CD8-positive, alpha-beta memory T cell (primary cell): ENCODE results near the gene CACNA1S. TPM values are rescaled to one million over a fixed set of nuclear protein-coding genes. Genes with fewer than 3 reads are reported as not detected.
A peak's percentile ranks its signal among the peaks of the same experiment; 100 is the strongest.

Source experiments
- CTCF ChIA-PET: fragments of 350-600 bp; sonication (Branson Sonifier 250); formaldehyde crosslinking; loops from one replicate; lab custom pipeline; 2021; ENCODE audit warnings: antibody characterized with exemption; lab: Charles Lee
- POLR2A ChIA-PET: fragments of 350-600 bp; sonication (Branson Sonifier 250); formaldehyde crosslinking; loops from one replicate; lab custom pipeline; 2021; ENCODE audit warnings: antibody characterized with exemption; lab: Charles Lee
- DNase-seq, 5 donors: peaks; one replicate each; pipeline versions ENCODE4 v3.0.0 to v3.0.0-alpha.2; 2020 to 2022; ENCODE audit warnings: mixed read lengths in 1 of 5
- H3K27ac ChIP-seq: one replicate; pipeline ENCODE4 v1.7.0; 2013; ENCODE audit warnings: low read depth, mild to moderate bottlenecking, low read length, moderate library complexity
- H3K27me3 ChIP-seq: 2 replicates; pipeline ENCODE4 v1.7.0; 2013; ENCODE audit warnings: low read length, mild to moderate bottlenecking; ENCODE audit not compliant: insufficient read depth, poor library complexity, severe bottlenecking
- H3K36me3 ChIP-seq: 2 replicates; pipeline ENCODE4 v1.7.0; 2013; ENCODE audit warnings: mild to moderate bottlenecking, low read length, moderate library complexity; ENCODE audit not compliant: insufficient read depth
- H3K4me1 ChIP-seq: 2 replicates; pipeline ENCODE4 v1.7.0; 2013; ENCODE audit warnings: mild to moderate bottlenecking, low read length, moderate library complexity; ENCODE audit not compliant: insufficient read depth
- H3K4me3 ChIP-seq: 2 replicates; pipeline ENCODE4 v1.7.0; 2013; ENCODE audit warnings: mild to moderate bottlenecking, low read length
- H3K9me3 ChIP-seq: 2 replicates; pipeline ENCODE4 v1.7.0; 2013; ENCODE audit warnings: mild to moderate bottlenecking, low read length
- H3K27ac Mint-ChIP-seq, 8 donors: one replicate each; pipeline ENCODE4 v1.8.0; 2020 to 2021; ENCODE audit warnings: mixed read lengths in 8 of 8, mild to moderate bottlenecking in 6 of 8, inconsistent platforms in 3 of 8, moderate library complexity in 3 of 8
- H3K27me3 Mint-ChIP-seq, 2 donors: one replicate each; pipeline ENCODE4 v1.8.0; 2020 to 2021; ENCODE audit warnings: mixed read lengths in 2 of 2, mild to moderate bottlenecking in 1 of 2, moderate library complexity in 1 of 2
- H3K36me3 Mint-ChIP-seq, 3 donors: one replicate each; pipeline ENCODE4 v1.8.0; 2020 to 2021; ENCODE audit warnings: mixed read lengths in 3 of 3, inconsistent platforms in 1 of 3, mild to moderate bottlenecking in 1 of 3
- H3K4me1 Mint-ChIP-seq, 3 donors: one replicate each; pipeline ENCODE4 v1.8.0; 2020 to 2021; ENCODE audit warnings: mixed read lengths in 3 of 3, inconsistent platforms in 1 of 3, mild to moderate bottlenecking in 1 of 3
- H3K4me3 Mint-ChIP-seq, 7 donors: one replicate each; pipeline ENCODE4 v1.8.0; 2020 to 2021; ENCODE audit warnings: mixed read lengths in 7 of 7, mild to moderate bottlenecking in 6 of 7, moderate library complexity in 4 of 7, inconsistent platforms in 2 of 7
- H3K9me3 Mint-ChIP-seq, 5 donors: one replicate each; pipeline ENCODE4 v1.8.0; 2020 to 2022; ENCODE audit warnings: mixed read lengths in 5 of 5, mild to moderate bottlenecking in 3 of 5, moderate library complexity in 2 of 5, inconsistent platforms in 1 of 5
- polyA plus RNA-seq: library from polyadenylated mRNA; unstranded; fragments of 300-500 nt; fragmentation: Illumina TruSeq; gene quantifications from one replicate; pipeline ENCODE4 v1.2.3, GENCODE V29; 2021
- total RNA-seq, 2 experiments: library from RNA; stranded (reverse); gene quantifications; one replicate each; pipeline ENCODE4 v1.2.3, GENCODE V29; 2021

Gene CACNA1S
- total and polyA plus RNA-seq, 3 experiments from 2014 or later = not detected

DNA sequence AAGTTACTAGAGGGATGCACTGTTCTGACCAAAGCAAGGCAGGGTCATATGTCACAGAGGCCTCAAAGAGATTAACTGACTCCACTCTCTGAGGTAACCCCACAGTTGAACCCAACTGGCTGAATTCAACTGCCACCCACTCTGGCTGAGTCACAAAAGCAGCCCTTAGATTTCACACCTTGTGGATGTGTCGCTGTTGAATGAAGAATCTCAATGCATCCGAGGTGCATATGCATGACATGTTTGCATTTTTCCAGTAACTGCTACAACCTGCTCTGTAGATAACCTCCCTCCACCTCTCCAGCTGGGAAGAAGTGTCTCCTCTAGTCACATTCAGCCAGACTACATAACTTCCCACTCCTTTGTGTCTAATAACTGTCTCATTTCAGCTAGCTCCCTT is 60.8 kb downstream of the CACNA1S start:
- no peaks in the 10 kb centered on the region for H3K27me3 Mint-ChIP-seq
- Histone ChIP-seq H3K36me3 (no peaks in the 10 kb centered on the region), H3K27ac (no peak overlapping the region), H3K4me3 (no peak overlapping the region), H3K9me3 (no peaks in the 10 kb centered on the region), H3K4me1 (no peaks in the 10 kb centered on the region), H3K27me3 (no peaks in the 10 kb centered on the region)
- H3K36me3 Mint-ChIP-seq = no peaks in the 10 kb centered on the region
- H3K4me1 Mint-ChIP-seq = peaks cover 0 to 9% (median 8%) of the 10 kb centered on the region in 3 donors
- H3K27ac Mint-ChIP-seq = peak overlapping the region in 1 of 8 donors; percentile 7
- CTCF ChIA-PET = interaction anchor here (1.0 to 15.1 kb wide), 3 partner anchors 9 to 79 kb away, joined by 3 to 160 read pairs (median 7); no protein-coding TSS in a partner anchor
- H3K4me3 Mint-ChIP-seq = no peak overlapping the region
- no peak for DNase-seq
- H3K9me3 Mint-ChIP-seq = no peaks in the 10 kb centered on the region
- POLR2A ChIA-PET = no interaction called here

- H3K4me3 Mint-ChIP-seq = no peak overlapping the region
- H3K27me3 Mint-ChIP-seq = no peaks in the 10 kb centered on the region
- ChIA-PET CTCF (interaction anchor here (1.0 to 15.1 kb wide), 3 partner anchors 8 to 79 kb away, joined by 3 to 160 read pairs (median 7); no protein-coding TSS in a partner anchor), POLR2A (no interaction called here)
- no peak overlapping the region for H3K27ac ChIP-seq
- no peaks in the 10 kb centered on the region for H3K4me1 ChIP-seq
- no peaks in the 10 kb centered on the region for H3K27me3 ChIP-seq
- H3K9me3 Mint-ChIP-seq = no peaks in the 10 kb centered on the region
- H3K36me3 ChIP-seq = no peaks in the 10 kb centered on the region
- no peaks in the 10 kb centered on the region for H3K36me3 Mint-ChIP-seq
- H3K4me1 Mint-ChIP-seq = peaks cover 0 to 9% (median 8%) of the 10 kb centered on the region in 3 donors
- no peak overlapping the region for H3K4me3 ChIP-seq
- DNase-seq = no peak
- no peaks in the 10 kb centered on the region for H3K9me3 ChIP-seq
- H3K27ac Mint-ChIP-seq = peak overlapping the region in 1 of 8 donors; percentile 27
These were observed 61.5 kb downstream of the CACNA1S start for GRCh38 chr1:201050515-201051277.

DNA sequence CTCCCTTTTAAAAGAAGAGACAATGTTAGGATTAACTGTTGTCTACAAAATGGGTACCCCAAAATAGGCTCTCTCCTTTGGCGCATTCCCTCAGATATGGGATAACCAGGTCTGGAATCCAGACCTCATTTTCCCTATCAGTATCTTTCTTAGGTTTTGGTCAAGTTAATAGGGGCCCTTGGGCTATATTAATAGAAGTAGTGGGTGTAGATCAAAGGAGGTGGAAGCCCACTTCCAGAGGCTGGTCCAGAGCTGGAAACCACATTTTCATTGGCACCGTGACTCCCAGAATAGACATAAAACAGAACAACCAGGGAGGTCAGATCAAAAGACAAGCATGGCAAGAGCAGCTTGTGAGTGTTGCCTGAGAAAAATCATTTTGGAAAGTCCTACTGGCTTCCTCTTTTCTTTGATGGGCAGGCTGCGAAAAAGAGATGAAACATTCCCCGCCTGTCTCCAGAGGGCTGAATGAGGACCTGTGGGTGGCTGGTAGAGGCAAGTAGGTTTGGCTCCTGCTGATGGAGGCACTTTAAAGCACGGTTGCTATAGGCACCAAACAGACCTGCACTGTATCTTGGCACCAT is 62.9 kb downstream of the CACNA1S start:
- Mint-ChIP-seq H3K4me3 (no peak overlapping the region), H3K4me1 (peaks cover 0 to 9% (median 8%) of the 10 kb centered on the region in 3 donors), H3K27ac (no peak overlapping the region), H3K36me3 (no peaks in the 10 kb centered on the region), H3K27me3 (no peaks in the 10 kb centered on the region), H3K9me3 (no peaks in the 10 kb centered on the region)
- no peaks in the 10 kb centered on the region for H3K4me1 ChIP-seq
- H3K27ac ChIP-seq = no peak overlapping the region
- H3K4me3 ChIP-seq = no peak overlapping the region
- ChIA-PET POLR2A (no interaction called here), CTCF (interaction anchor here (1.6 to 15.1 kb wide), 3 partner anchors 70 to 77 kb away, joined by 5 to 160 read pairs (median 12); no protein-coding TSS in a partner anchor)
- no peaks in the 10 kb centered on the region for H3K9me3 ChIP-seq
- no peaks in the 10 kb centered on the region for H3K27me3 ChIP-seq
- no peak for DNase-seq
- no peaks in the 10 kb centered on the region for H3K36me3 ChIP-seq

DNA sequence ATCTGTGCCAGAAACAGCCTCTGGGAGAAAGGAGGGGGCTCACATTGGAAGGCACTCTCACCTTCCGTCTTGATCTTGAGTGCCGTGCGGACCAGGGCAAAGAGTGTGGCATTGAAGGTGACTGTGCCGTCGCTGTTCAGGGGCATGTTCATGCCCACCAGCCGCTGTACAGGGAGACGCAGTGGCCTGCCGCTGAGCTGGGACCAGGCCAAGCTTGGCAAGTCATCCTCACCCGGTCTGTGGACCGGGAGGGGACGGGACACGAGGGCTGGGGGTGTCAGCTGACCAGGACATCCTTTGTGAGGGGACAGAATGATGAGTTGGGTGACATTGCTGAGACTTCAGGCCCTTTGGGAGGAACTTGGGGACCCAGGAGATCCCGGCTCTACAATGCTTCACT is 63.7 kb downstream of the CACNA1S start:
- Mint-ChIP-seq H3K27me3 (no peaks in the 10 kb centered on the region), H3K27ac (no peak overlapping the region), H3K36me3 (no peaks in the 10 kb centered on the region), H3K9me3 (no peaks in the 10 kb centered on the region), H3K4me3 (no peak overlapping the region), H3K4me1 (peaks cover 0 to 9% (median 8%) of the 10 kb centered on the region in 3 donors)
- no peaks in the 10 kb centered on the region for H3K9me3 ChIP-seq
- no peak for DNase-seq
- ChIA-PET CTCF (interaction anchor here (1.4 to 15.1 kb wide), 4 partner anchors 22 to 77 kb away, joined by 3 to 160 read pairs (median 8); no protein-coding TSS in a partner anchor), POLR2A (no interaction called here)
- H3K4me3 ChIP-seq = no peak overlapping the region
- H3K4me1 ChIP-seq = no peaks in the 10 kb centered on the region
- no peaks in the 10 kb centered on the region for H3K36me3 ChIP-seq
- no peak overlapping the region for H3K27ac ChIP-seq
- H3K27me3 ChIP-seq = no peaks in the 10 kb centered on the region

DNA sequence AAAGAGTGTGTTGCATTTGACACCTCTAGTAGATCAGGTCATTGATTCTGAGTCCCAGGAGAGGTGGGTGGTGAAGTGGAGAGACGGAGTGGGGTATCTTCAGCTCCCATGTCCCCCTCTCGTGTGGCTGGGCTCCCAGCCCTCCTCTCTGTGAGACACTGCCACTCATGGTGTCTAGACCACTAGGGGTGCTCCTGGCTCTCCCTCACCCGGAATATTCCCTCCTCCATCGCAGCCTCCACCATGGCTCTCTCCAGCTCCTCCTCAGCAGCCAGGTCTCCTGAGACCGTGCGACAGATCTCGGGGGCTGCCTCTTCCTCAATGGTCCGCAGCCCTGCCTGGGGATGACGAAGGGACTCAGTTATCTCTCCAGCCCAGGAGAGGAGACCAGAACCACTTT is 68.1 kb downstream of the CACNA1S start:
- Mint-ChIP-seq H3K4me3 (no peak overlapping the region), H3K9me3 (no peaks in the 10 kb centered on the region), H3K27me3 (peaks cover 0 to 2% of the 10 kb centered on the region in 2 donors), H3K4me1 (peaks cover 3 to 5% (median 4%) of the 10 kb centered on the region in 3 donors), H3K27ac (peak overlapping the region in 1 of 8 donors; percentile 54), H3K36me3 (no peaks in the 10 kb centered on the region)
- Histone ChIP-seq H3K36me3 (no peaks in the 10 kb centered on the region), H3K4me1 (no peaks in the 10 kb centered on the region), H3K4me3 (no peak overlapping the region), H3K9me3 (no peaks in the 10 kb centered on the region), H3K27ac (no peak overlapping the region), H3K27me3 (no peaks in the 10 kb centered on the region)
- DNase-seq = peak in 1 of 5 donors; percentile 35
- POLR2A ChIA-PET = no interaction called here
- CTCF ChIA-PET = interaction anchor here (1.0 to 15.1 kb wide), 6 partner anchors 19 to 72 kb away, joined by 3 to 160 read pairs (median 5); no protein-coding TSS in a partner anchor

GRCh38 chr1:201042779-201043461 is 69.3 kb downstream of the CACNA1S start:
- ChIA-PET POLR2A (no interaction called here), CTCF (interaction anchor here (0.6 to 15.1 kb wide), 23 partner anchors 8 to 420 kb away, joined by 3 to 160 read pairs (median 6); no protein-coding TSS in a partner anchor)
- H3K27ac ChIP-seq = no peak overlapping the region
- no peaks in the 10 kb centered on the region for H3K9me3 Mint-ChIP-seq
- no peaks in the 10 kb centered on the region for H3K27me3 ChIP-seq
- H3K9me3 ChIP-seq = no peaks in the 10 kb centered on the region
- peak; percentile 48 to 79 (median 58) for DNase-seq
- peaks cover 3 to 5% (median 4%) of the 10 kb centered on the region in 3 donors for H3K4me1 Mint-ChIP-seq
- no peaks in the 10 kb centered on the region for H3K4me1 ChIP-seq
- H3K4me3 Mint-ChIP-seq = no peak overlapping the region
- H3K36me3 Mint-ChIP-seq = no peaks in the 10 kb centered on the region
- H3K4me3 ChIP-seq = no peak overlapping the region
- H3K36me3 ChIP-seq = no peaks in the 10 kb centered on the region
- peak overlapping the region in 2 of 8 donors; percentile 29 to 51 for H3K27ac Mint-ChIP-seq
- H3K27me3 Mint-ChIP-seq = peaks cover 0 to 2% of the 10 kb centered on the region in 2 donors

DNA sequence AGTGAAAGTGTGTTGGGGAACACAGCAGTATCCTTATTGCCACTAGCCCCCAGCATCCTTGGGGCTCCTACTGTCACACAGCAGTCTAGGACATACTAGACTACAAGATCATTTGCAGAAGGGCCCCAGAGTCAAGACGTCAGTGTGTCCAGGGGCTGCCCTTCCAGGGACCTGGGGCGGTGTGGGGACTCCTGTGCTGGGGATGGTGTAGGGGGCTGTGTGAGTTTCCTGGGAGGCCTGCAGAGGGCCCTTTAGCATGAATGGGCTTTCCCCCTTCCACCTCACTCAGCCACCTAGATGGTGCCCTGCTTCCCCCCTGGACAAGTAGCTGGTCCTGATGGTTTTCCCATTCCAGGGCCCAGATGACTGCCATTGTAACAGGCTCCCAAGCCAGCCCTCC is 71.2 kb downstream of the CACNA1S start:
- POLR2A ChIA-PET = no interaction called here
- no peaks in the 10 kb centered on the region for H3K9me3 Mint-ChIP-seq
- no peak overlapping the region for H3K27ac Mint-ChIP-seq
- DNase-seq = no peak
- Histone ChIP-seq H3K4me3 (no peak overlapping the region), H3K27me3 (no peaks in the 10 kb centered on the region), H3K9me3 (no peaks in the 10 kb centered on the region), H3K27ac (no peak overlapping the region), H3K4me1 (no peaks in the 10 kb centered on the region), H3K36me3 (no peaks in the 10 kb centered on the region)
- no peaks in the 10 kb centered on the region for H3K36me3 Mint-ChIP-seq
- H3K4me3 Mint-ChIP-seq = no peak overlapping the region
- peaks cover 3 to 5% (median 4%) of the 10 kb centered on the region in 3 donors for H3K4me1 Mint-ChIP-seq
- CTCF ChIA-PET = interaction anchor here (1.0 to 15.1 kb wide), 7 partner anchors 16 to 69 kb away, joined by 3 to 160 read pairs (median 9); no protein-coding TSS in a partner anchor
- H3K27me3 Mint-ChIP-seq = peaks cover 0 to 2% of the 10 kb centered on the region in 2 donors
